ENCODE measurements around the gene EGR2. TPM values are rescaled to one million over a fixed set of nuclear protein-coding genes. Genes with fewer than 3 reads are reported as not detected.
A peak's percentile ranks its signal among the peaks of the same experiment; 100 is the strongest.

EGR2 gene
- total RNA-seq, 1 donor from 2014 or later: 1.1 TPM

GRCh38 chr10:62769574-62770242 is 46.5 kb downstream of the EGR2 start:
- Mint-ChIP-seq H3K4me3 (ENCODE audit: low read depth) (no peak overlapping the region), H3K27me3 (peaks cover 5% of the 10 kb centered on the region), H3K9me3 (ENCODE audit: low read depth) (no peaks in the 10 kb centered on the region), H3K27ac (no peak overlapping the region), H3K4me1 (ENCODE audit: low read depth) (peaks cover 2% of the 10 kb centered on the region), H3K36me3 (ENCODE audit: insufficient read depth) (no peaks in the 10 kb centered on the region)
- DNase-seq (ENCODE audit: low spot score, unreplicated experiment): no peak
- TF ChIP-seq CTCF (IDR thresholded peaks at IDR 0.05; ENCODE audit: unreplicated experiment): no peak

- H3K4me1 Mint-ChIP-seq (ENCODE audit: low read depth): peaks cover 3% of the 10 kb centered on the region
- H3K27me3 Mint-ChIP-seq: no peaks in the 10 kb centered on the region
- no peak for DNase-seq (ENCODE audit: low spot score, unreplicated experiment)
- no peaks in the 10 kb centered on the region for H3K9me3 Mint-ChIP-seq (ENCODE audit: low read depth)
- no peak overlapping the region for H3K27ac Mint-ChIP-seq
- TF ChIP-seq CTCF (IDR thresholded peaks at IDR 0.05; ENCODE audit: unreplicated experiment): no peak
- H3K4me3 Mint-ChIP-seq (ENCODE audit: low read depth): no peak overlapping the region
- H3K36me3 Mint-ChIP-seq (ENCODE audit: insufficient read depth): no peaks in the 10 kb centered on the region
Measured at GRCh38 chr10:62766386-62766785, 49.8 kb downstream of the EGR2 start.

GRCh38 chr10:62765726-62766125 is 50.4 kb downstream of the EGR2 start:
- no peaks in the 10 kb centered on the region for H3K36me3 Mint-ChIP-seq (ENCODE audit: insufficient read depth)
- peaks cover 3% of the 10 kb centered on the region for H3K4me1 Mint-ChIP-seq (ENCODE audit: low read depth)
- no peak for DNase-seq (ENCODE audit: low spot score, unreplicated experiment)
- TF ChIP-seq CTCF (IDR thresholded peaks at IDR 0.05; ENCODE audit: unreplicated experiment): no peak
- H3K27ac Mint-ChIP-seq: no peak overlapping the region
- no peaks in the 10 kb centered on the region for H3K27me3 Mint-ChIP-seq
- H3K4me3 Mint-ChIP-seq (ENCODE audit: low read depth): no peak overlapping the region
- no peaks in the 10 kb centered on the region for H3K9me3 Mint-ChIP-seq (ENCODE audit: low read depth)

GRCh38 chr10:62764011-62764410 is 52.2 kb downstream of the EGR2 start:
- Mint-ChIP-seq H3K27ac (no peak overlapping the region), H3K9me3 (ENCODE audit: low read depth) (no peaks in the 10 kb centered on the region), H3K4me3 (ENCODE audit: low read depth) (no peak overlapping the region), H3K4me1 (ENCODE audit: low read depth) (peaks cover 6% of the 10 kb centered on the region), H3K36me3 (ENCODE audit: insufficient read depth) (no peaks in the 10 kb centered on the region), H3K27me3 (no peaks in the 10 kb centered on the region)
- DNase-seq (ENCODE audit: low spot score, unreplicated experiment): no peak
- no peak for TF ChIP-seq CTCF (IDR thresholded peaks at IDR 0.05; ENCODE audit: unreplicated experiment)

- Mint-ChIP-seq H3K9me3 (ENCODE audit: low read depth) (no peaks in the 10 kb centered on the region), H3K36me3 (ENCODE audit: insufficient read depth) (no peaks in the 10 kb centered on the region), H3K27ac (peak overlapping the region; percentile 57), H3K4me3 (ENCODE audit: low read depth) (no peak overlapping the region), H3K4me1 (ENCODE audit: low read depth) (peaks cover 6% of the 10 kb centered on the region), H3K27me3 (no peaks in the 10 kb centered on the region)
- DNase-seq (ENCODE audit: low spot score, unreplicated experiment): no peak
- no peak for TF ChIP-seq CTCF (IDR thresholded peaks at IDR 0.05; ENCODE audit: unreplicated experiment)
Measured at GRCh38 chr10:62763155-62763554, 53.0 kb downstream of the EGR2 start.

Other genes with a start within 250 kb of the EGR2 start
- gene ADO, start 11.6 kb downstream of the EGR2 start, total RNA-seq: 22.6 and 22.9 TPM in 2 replicates